GM15510 (cell line): ENCODE results near the gene GATAD2A.

Source experiments
- POLR2A ChIP-seq: IDR thresholded peaks from 3 replicates; pipeline ENCODE4 v1.6.1; 2011; ENCODE audit warnings: borderline replicate concordance; ENCODE audit not compliant: insufficient read length; ENCODE audit errors: extremely low read depth

Gene GATAD2A

GRCh38 chr19:19498255-19498991 is 92.9 kb downstream of the GATAD2A start:
- no peak for TF ChIP-seq POLR2A

- no peak for TF ChIP-seq POLR2A
These were observed 94.0 kb downstream of the GATAD2A start for GRCh38 chr19:19499272-19499995.

GRCh38 chr19:19500975-19501644 is 95.6 kb downstream of the GATAD2A start:
- no peak for TF ChIP-seq POLR2A

GRCh38 chr19:19501798-19502197 is 96.3 kb downstream of the GATAD2A start:
- TF ChIP-seq POLR2A: no peak

GRCh38 chr19:19502281-19502680 is 96.8 kb downstream of the GATAD2A start:
- TF ChIP-seq POLR2A: no peak

- no peak for TF ChIP-seq POLR2A
These were observed 97.5 kb downstream of the GATAD2A start for GRCh38 chr19:19502808-19503602.

- TF ChIP-seq POLR2A: no peak
These were observed 99.5 kb downstream of the GATAD2A start for GRCh38 chr19:19504754-19505668.

GRCh38 chr19:19505669-19506326 is 100.3 kb downstream of the GATAD2A start:
- no peak for TF ChIP-seq POLR2A

GRCh38 chr19:19506592-19506991 is 101.1 kb downstream of the GATAD2A start:
- no peak for TF ChIP-seq POLR2A

GRCh38 chr19:19507354-19507753 is 101.9 kb downstream of the GATAD2A start:
- no peak for TF ChIP-seq POLR2A

- TF ChIP-seq POLR2A: no peak
These were observed 102.7 kb downstream of the GATAD2A start for GRCh38 chr19:19508217-19508616.

- TF ChIP-seq POLR2A: no peak
These were observed 105.0 kb downstream of the GATAD2A start for GRCh38 chr19:19510432-19510831.

GRCh38 chr19:19513682-19514081 is 108.2 kb downstream of the GATAD2A start:
- no peak for TF ChIP-seq POLR2A
